Measurements from ENCODE around the gene SRSF4. TPM values are rescaled to one million over a fixed set of nuclear protein-coding genes. Genes with fewer than 3 reads are reported as not detected.

Gene SRSF4
- total and polyA plus RNA-seq, 10 of the 15 experiments (the other 5 are each of a cell fraction or from before 2014, with no cell fraction given): 17.2 to 107 (median 78.6) TPM

- peaks cover 20 to 46% of the 10 kb centered on the region in 2 experiments for H3K36me3 ChIP-seq (ENCODE audit: control insufficient read depth in 2 of 2, insufficient read depth in 2 of 2, low read length in 1 of 2)
- ATAC-seq (no peak), FAIRE-seq (no peak), DNase-seq (ENCODE audit: low read depth, low spot score) (no peak)
- no peak overlapping the region for H2AFZ ChIP-seq (ENCODE audit: control insufficient read depth, low read depth, low read length)
- RAD21 ChIA-PET (ENCODE audit: unreplicated experiment): no interaction called here
- intact Hi-C loops (cut with micrococcal nuclease; ENCODE audit: unreplicated experiment) (no loop called here), in situ Hi-C loops (cut with MboI) (no loop called here)
- no peak overlapping the region for H3K4me2 ChIP-seq (ENCODE audit: control insufficient read depth, insufficient read depth)
- no peak overlapping the region for H3K4me3 ChIP-seq
- no peak overlapping the region for H3K9ac ChIP-seq (ENCODE audit: control insufficient read depth, insufficient read depth, low read length)
- H3K9me3 ChIP-seq (replicated peaks; ENCODE audit: control insufficient read depth, insufficient read depth, low read length): no peaks in the 10 kb centered on the region
- no TSS peak for BruUV-seq (replicated peaks)
- WGBS (ENCODE audit: insufficient coverage, insufficient replicate concordance, low lambda C conversion rate, missing lambda C conversion rate): 97% methylated on average over 3 of the region's 3 CpGs
- POLR2A ChIA-PET: interaction anchor here (2.6 kb wide), 1 partner anchor 25 kb away, joined by 7 read pairs; the partner anchor contains the start of gene SRSF4
- SMC1A ChIA-PET (ENCODE audit: uncharacterized antibody, unreplicated experiment): interaction anchor here (2.0 kb wide), 1 partner anchor 45 kb away, joined by 7 read pairs; no protein-coding TSS in a partner anchor
- no peaks in the 10 kb centered on the region for H3K4me1 ChIP-seq (ENCODE audit: control insufficient read depth, insufficient read depth, low read length)
- H3K27ac ChIP-seq (ENCODE audit: control insufficient read depth, insufficient read depth): no peak overlapping the region
- TF ChIP-seq WRNIP1 (IDR thresholded peaks at IDR 0.05; ENCODE audit: borderline replicate concordance, low read depth, low read length) (no peak), JUND (IDR thresholded peaks at IDR 0.05; ENCODE audit: low read depth, low read length) (no peak), SMAD1 (IDR thresholded peaks at IDR 0.05; ENCODE audit: low read depth, partially characterized antibody) (no peak), E2F4 (IDR thresholded peaks at IDR 0.05; ENCODE audit: low read depth, low read length) (no peak), LARP7 (IDR thresholded peaks at IDR 0.05) (no peak), BCL3 (IDR thresholded peaks at IDR 0.05; ENCODE audit: borderline replicate concordance, insufficient read depth, low read depth, low read length, poor library complexity, severe bottlenecking) (no peak), NR2C2 (IDR thresholded peaks at IDR 0.05; ENCODE audit: borderline replicate concordance, control insufficient read depth, insufficient read length, low read depth) (no peak), MYC (IDR thresholded peaks at IDR 0.05; ENCODE audit: insufficient read depth, insufficient read length, insufficient replicate concordance, low read length, severe bottlenecking) (no peak), ZNF217 (IDR thresholded peaks at IDR 0.05) (no peak), SIN3A (IDR thresholded peaks at IDR 0.05; ENCODE audit: low read depth, low read length) (no peak), CREB1 (IDR thresholded peaks at IDR 0.05; ENCODE audit: low read depth) (no peak), SREBF2 (IDR thresholded peaks at IDR 0.05; ENCODE audit: low read length) (no peak), CBFB (IDR thresholded peaks at IDR 0.05; ENCODE audit: low read depth) (no peak), BACH1 (IDR thresholded peaks at IDR 0.05; ENCODE audit: borderline replicate concordance) (no peak), RELA (IDR thresholded peaks at IDR 0.05; ENCODE audit: borderline replicate concordance, partially characterized antibody) (no peak), TAF1 (IDR thresholded peaks at IDR 0.05; ENCODE audit: borderline replicate concordance, low read depth, low read length) (no peak), EED (IDR thresholded peaks at IDR 0.05; ENCODE audit: low read depth) (no peak), GABPA (IDR thresholded peaks at IDR 0.05; ENCODE audit: low read depth) (no peak), ESRRA (IDR thresholded peaks at IDR 0.05; ENCODE audit: low read length) (no peak)
- H3K79me2 ChIP-seq (ENCODE audit: control insufficient read depth, insufficient read depth, low read length): peaks cover 2% of the 10 kb centered on the region
- CTCF ChIA-PET: interaction anchor here (2.9 kb wide), 1 partner anchor 45 kb away, joined by 10 read pairs; no protein-coding TSS in a partner anchor
- no peaks in the 10 kb centered on the region for H3K27me3 ChIP-seq (replicated peaks in 1 of 2; ENCODE audit: control insufficient read depth in 2 of 2, insufficient read depth in 2 of 2, low read length in 1 of 2)
- H4K20me1 ChIP-seq (ENCODE audit: control insufficient read depth, insufficient read depth): 0 out of 2 replicates have a peak, but pooled peaks cover 2% of the 10 kb centered on the region
These were observed 24.5 kb downstream of the SRSF4 start for GRCh38 chr1:29157269-29157601.

All from GM12878 (cell line).